ENCODE results near the gene CDH13.

The CDH13 gene

DNA sequence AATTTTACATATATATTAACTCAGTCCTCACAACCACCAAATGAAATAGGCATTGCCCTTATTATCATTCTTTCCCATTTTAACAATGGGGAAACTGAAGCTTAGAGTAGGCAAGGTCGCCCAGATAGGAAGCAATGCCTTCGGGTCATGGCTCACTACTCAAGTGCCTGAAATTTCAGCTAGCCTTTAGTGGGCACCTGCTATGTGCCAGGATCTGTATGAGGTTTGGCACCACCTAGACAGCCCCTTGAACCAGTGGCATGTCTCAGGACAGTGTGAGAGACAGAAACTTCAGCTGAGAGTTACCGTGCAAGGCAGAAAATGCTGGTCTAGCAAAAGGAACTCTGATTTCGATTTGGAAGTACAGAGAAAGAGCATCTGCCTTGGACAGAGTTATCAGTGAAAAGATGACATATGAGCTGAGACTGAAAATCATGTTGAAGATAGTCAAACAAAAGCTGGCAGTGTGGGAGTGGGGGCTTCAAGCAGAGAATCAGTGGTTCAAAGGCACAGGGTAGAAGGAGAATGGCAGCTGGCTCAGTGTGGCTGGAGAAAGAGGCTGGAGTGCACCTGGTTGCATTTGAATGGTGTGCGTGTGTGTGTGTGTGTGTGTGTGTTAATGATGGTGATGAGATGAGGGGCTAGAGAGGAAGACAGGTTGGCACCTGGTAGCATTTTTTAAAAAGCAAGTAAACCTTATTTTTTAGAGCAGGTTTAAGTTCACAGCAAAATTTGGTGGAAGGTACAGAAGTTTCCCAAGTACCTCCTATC is 29.1 kb downstream of the CDH13 start:
- no peak for DNase-seq (ENCODE audit: low read depth)
- H3K4me3 ChIP-seq (replicated peaks; ENCODE audit: low read depth, low read length), result no peak overlapping the region
- TF ChIP-seq, protein P1, sequence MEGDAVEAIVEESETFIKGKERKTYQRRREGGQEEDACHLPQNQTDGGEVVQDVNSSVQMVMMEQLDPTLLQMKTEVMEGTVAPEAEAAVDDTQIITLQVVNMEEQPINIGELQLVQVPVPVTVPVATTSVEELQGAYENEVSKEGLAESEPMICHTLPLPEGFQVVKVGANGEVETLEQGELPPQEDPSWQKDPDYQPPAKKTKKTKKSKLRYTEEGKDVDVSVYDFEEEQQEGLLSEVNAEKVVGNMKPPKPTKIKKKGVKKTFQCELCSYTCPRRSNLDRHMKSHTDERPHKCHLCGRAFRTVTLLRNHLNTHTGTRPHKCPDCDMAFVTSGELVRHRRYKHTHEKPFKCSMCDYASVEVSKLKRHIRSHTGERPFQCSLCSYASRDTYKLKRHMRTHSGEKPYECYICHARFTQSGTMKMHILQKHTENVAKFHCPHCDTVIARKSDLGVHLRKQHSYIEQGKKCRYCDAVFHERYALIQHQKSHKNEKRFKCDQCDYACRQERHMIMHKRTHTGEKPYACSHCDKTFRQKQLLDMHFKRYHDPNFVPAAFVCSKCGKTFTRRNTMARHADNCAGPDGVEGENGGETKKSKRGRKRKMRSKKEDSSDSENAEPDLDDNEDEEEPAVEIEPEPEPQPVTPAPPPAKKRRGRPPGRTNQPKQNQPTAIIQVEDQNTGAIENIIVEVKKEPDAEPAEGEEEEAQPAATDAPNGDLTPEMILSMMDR (IDR thresholded peaks at IDR 0.05; ENCODE audit: low read length, missing control alignments), result no peak

DNA sequence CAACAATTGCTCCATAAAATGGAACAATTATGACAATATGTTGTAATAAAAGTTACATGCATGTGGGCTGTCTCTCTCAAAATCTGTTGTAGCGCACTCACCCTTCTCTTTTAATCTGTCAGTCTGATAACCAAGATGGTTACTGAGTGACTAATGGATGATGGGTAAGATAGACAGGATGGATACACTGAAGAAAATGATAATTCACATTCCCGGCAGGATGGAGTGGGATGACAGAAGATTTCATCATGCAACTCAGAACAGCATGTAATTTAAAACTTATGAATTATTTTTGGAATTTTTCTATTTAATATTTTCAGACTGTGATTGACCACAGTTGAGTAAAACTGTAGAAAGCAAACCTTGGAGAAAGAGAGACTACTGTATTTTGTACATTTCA is 30.5 kb downstream of the CDH13 start:
- no peak overlapping the region for H3K4me3 ChIP-seq (replicated peaks; ENCODE audit: low read depth, low read length)
- TF ChIP-seq, protein P1 (IDR thresholded peaks at IDR 0.05; ENCODE audit: low read length, missing control alignments), result no peak
- peak; percentile 66 for DNase-seq (ENCODE audit: low read depth)

DNA sequence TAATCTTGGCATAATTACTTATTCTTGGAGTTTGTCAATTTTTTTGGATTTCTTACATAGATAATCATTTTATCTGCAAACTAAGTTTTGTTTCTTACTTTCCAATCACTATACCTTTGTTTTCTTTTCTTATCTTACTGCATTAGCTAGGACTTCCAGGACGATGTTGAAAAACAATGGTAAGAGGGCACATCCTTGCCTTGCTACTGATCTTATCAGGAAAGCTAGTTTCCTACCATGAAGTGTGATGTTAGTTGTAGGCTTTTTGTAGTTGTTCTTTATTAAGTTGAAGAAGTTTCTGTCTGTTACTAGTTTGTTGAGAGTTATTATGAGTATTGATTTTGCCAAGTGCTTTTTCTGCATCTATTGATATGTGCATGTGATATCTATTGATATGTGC is 31.0 kb downstream of the CDH13 start:
- TF ChIP-seq, protein P1 (IDR thresholded peaks at IDR 0.05; ENCODE audit: low read length, missing control alignments), result no peak

DNA sequence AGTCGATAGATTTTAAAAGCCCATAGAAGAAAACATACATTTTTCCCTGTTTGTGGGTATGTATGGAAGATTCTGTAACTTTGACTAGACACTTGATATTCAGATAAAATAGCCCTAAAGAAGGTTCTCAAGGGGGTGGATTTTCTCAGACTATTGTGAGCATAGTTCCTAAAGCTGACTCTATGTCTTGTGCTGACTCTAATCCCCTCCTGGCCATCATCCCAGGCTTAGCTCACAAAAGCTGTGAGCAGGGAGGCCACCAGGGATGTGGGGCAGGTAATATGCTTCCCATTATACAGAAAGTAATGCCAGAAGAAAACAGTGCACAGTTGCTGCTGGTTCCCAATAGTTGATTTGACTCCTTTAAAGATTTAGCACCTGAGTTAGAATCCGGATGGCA is 32.0 kb downstream of the CDH13 start:
- H3K4me3 ChIP-seq (replicated peaks; ENCODE audit: low read depth, low read length), result no peak overlapping the region
- no peak for DNase-seq (ENCODE audit: low read depth)
- TF ChIP-seq, protein P1 (IDR thresholded peaks at IDR 0.05; ENCODE audit: low read length, missing control alignments), result no peak

More for the DNA sequence above, 31.0 kb downstream of the CDH13 start:
- H3K4me3 ChIP-seq (replicated peaks; ENCODE audit: low read depth, low read length), result no peak overlapping the region
- no peak for DNase-seq (ENCODE audit: low read depth)

DNA sequence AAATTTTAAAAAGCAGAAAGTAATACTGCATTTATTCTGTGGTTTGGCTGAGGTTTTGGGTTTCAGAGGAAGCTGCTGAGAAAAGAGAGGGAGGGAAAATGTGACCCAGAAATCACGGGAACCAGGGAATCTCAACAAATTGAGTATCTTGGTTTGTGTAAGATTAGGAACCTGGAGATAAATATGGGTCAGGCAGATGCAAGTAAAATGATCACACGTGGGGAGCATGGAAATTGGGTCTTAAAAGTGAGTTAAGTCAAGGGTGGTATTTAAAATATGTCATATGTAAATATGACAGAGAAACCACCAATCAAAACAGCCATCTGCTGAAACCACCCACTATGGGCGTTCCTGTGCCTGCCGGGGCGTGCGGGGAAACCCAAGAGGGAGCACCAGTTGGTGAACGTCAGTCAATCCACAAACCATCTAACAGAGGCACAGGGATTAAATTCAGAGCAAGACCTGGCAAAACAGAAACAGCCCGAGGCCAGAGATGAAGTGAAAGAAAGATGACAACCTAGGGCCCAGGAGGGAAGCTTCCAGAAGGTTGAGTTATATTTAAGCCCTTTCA is 33.4 kb downstream of the CDH13 start:
- peak; percentile 58 for DNase-seq (ENCODE audit: low read depth)
- TF ChIP-seq, protein P1 (IDR thresholded peaks at IDR 0.05; ENCODE audit: low read length, missing control alignments), result no peak
- H3K4me3 ChIP-seq (replicated peaks; ENCODE audit: low read depth, low read length), result no peak overlapping the region

DNA sequence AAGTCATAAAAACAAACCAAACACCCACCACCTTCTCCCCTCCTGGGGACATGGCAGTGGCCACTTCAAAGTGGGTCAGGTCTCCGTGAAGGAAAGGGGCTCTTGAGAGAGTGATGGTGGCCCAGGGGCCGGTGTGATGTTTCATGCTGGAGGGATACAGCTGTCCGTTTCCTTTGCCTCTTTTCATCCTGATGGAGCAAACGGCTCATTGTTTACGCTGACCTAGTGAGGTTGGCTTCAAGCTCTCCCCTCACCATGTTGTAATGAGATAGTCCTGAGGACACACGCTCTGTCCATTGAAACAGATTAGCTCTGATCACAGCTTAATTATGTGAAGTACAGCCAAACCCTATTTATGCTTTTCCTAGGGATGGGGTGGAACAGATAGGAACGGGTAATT is 34.2 kb downstream of the CDH13 start:
- no peak for DNase-seq (ENCODE audit: low read depth)
- TF ChIP-seq, protein P1 (IDR thresholded peaks at IDR 0.05; ENCODE audit: low read length, missing control alignments), result no peak
- no peak overlapping the region for H3K4me3 ChIP-seq (replicated peaks; ENCODE audit: low read depth, low read length)

Data from fibroblast of pulmonary artery (primary cell).